Trophoblast cell (in vitro differentiated cells and primary cell): Measurements from ENCODE around the gene CXXC5.

Experiments used
- DNase-seq, 2 donors: peaks; one replicate each; pipeline ENCODE4 v3.0.0-alpha.2; 2016
- H2AFZ ChIP-seq: 2 replicates; pipeline ENCODE4 v1.6.1; 2013; ENCODE audit warnings: low read length, moderate library complexity, mild to moderate bottlenecking; ENCODE audit not compliant: insufficient read depth, poor library complexity
- H2AK5ac ChIP-seq: 2 replicates; pipeline ENCODE4 v1.6.1; 2013; ENCODE audit warnings: mild to moderate bottlenecking, low read length
- H2BK120ac ChIP-seq: 2 replicates; pipeline ENCODE4 v1.6.1; 2013; ENCODE audit warnings: low read length, mild to moderate bottlenecking, moderate library complexity; ENCODE audit not compliant: insufficient read depth, poor library complexity
- H2BK12ac ChIP-seq: 2 replicates; pipeline ENCODE4 v1.6.1; 2013; ENCODE audit warnings: mild to moderate bottlenecking, low read length, moderate library complexity
- H2BK5ac ChIP-seq: 2 replicates; pipeline ENCODE4 v1.6.1; 2013; ENCODE audit warnings: low read length, low read depth, moderate library complexity, mild to moderate bottlenecking; ENCODE audit not compliant: poor library complexity
- H3K14ac ChIP-seq: 2 replicates; pipeline ENCODE4 v1.6.1; 2013; ENCODE audit warnings: mild to moderate bottlenecking, low read length
- H3K18ac ChIP-seq: 2 replicates; pipeline ENCODE4 v1.6.1; 2013; ENCODE audit warnings: mild to moderate bottlenecking, low read length
- H3K23ac ChIP-seq: 2 replicates; pipeline ENCODE4 v1.6.1; 2013; ENCODE audit warnings: low read length
- H3K27ac ChIP-seq: 2 replicates; pipeline ENCODE4 v1.5.1; 2013; ENCODE audit warnings: low read depth, mild to moderate bottlenecking, inconsistent platforms, low read length, moderate library complexity
- H3K27me3 ChIP-seq: 2 replicates; pipeline ENCODE4 v1.6.1; 2013; ENCODE audit warnings: inconsistent platforms, mild to moderate bottlenecking, low read length, moderate library complexity; ENCODE audit not compliant: insufficient read depth
- H3K36me3 ChIP-seq, 2 experiments: 1 replicate in 1 of 2; 2 replicates in 1 of 2; pipeline ENCODE4 v1.6.1; 2013; ENCODE audit warnings: low read length in 2 of 2, mild to moderate bottlenecking in 2 of 2, moderate library complexity in 1 of 2; ENCODE audit not compliant: insufficient read depth in 2 of 2, control insufficient read depth in 1 of 2
- H3K4ac ChIP-seq: 2 replicates; pipeline ENCODE4 v1.6.1; 2013; ENCODE audit warnings: low read depth, mild to moderate bottlenecking, low read length, moderate library complexity
- H3K4me1 ChIP-seq, 2 experiments: 1 replicate in 1 of 2; 2 replicates in 1 of 2; pipeline ENCODE4 v1.6.1; 2013; ENCODE audit warnings: low read length in 2 of 2, mild to moderate bottlenecking in 2 of 2, moderate library complexity in 1 of 2; ENCODE audit not compliant: insufficient read depth in 2 of 2, control insufficient read depth in 1 of 2
- H3K4me2 ChIP-seq: 2 replicates; pipeline ENCODE4 v1.6.1; 2013; ENCODE audit warnings: inconsistent platforms, mild to moderate bottlenecking, low read length, moderate library complexity
- H3K4me3 ChIP-seq: 2 replicates; pipeline ENCODE4 v1.5.1; 2013; ENCODE audit warnings: mild to moderate bottlenecking, low read depth, low read length, inconsistent platforms
- H3K79me1 ChIP-seq: one replicate; pipeline ENCODE4 v1.6.1; 2013; ENCODE audit warnings: low read length
- H3K79me2 ChIP-seq: 2 replicates; pipeline ENCODE4 v1.6.1; 2013; ENCODE audit warnings: low read length, mild to moderate bottlenecking; ENCODE audit not compliant: control insufficient read depth, insufficient read depth, poor library complexity
- H3K9ac ChIP-seq: 2 replicates; pipeline ENCODE4 v1.6.1; 2013; ENCODE audit warnings: mild to moderate bottlenecking, low read length
- H3K9me3 ChIP-seq: 2 replicates; pipeline ENCODE4 v1.6.1; 2013; ENCODE audit warnings: low read depth, mild to moderate bottlenecking, control low read depth, inconsistent platforms, low read length; ENCODE audit not compliant: insufficient read depth
- H4K12ac ChIP-seq: 2 replicates; pipeline ENCODE4 v1.6.1; 2013; ENCODE audit warnings: low read depth, mild to moderate bottlenecking, low read length, moderate library complexity
- H4K8ac ChIP-seq: 2 replicates; pipeline ENCODE4 v1.6.1; 2013; ENCODE audit warnings: low read depth, mild to moderate bottlenecking, low read length, moderate library complexity
- H4K91ac ChIP-seq: one replicate; pipeline ENCODE4 v1.6.1; 2013; ENCODE audit warnings: low read depth, mild to moderate bottlenecking, low read length, moderate library complexity
- WGBS: extraction: QIAGEN DNeasy Blood & Tissue Kit; methylation state at CpG from one replicate; pipeline ENCODE4 v1.1.7; 2013; ENCODE audit warnings: missing lambda C conversion rate; ENCODE audit not compliant: insufficient read length, insufficient coverage; ENCODE audit errors: extremely low coverage; 5-methylcytosine and 5-hydroxymethylcytosine counted together

Gene CXXC5

GRCh38 chr5:139688751-139689372, 40.7 kb downstream of the CXXC5 start:
- Histone ChIP-seq H2AK5ac (no peak overlapping the region), H3K79me1 (peaks cover 15% of the 10 kb centered on the region), H3K4me2 (no peak overlapping the region), H3K9ac (no peak overlapping the region), H3K36me3 (peaks cover 29 to 37% of the 10 kb centered on the region in 2 experiments), H3K9me3 (no peaks in the 10 kb centered on the region), H3K4me3 (no peak overlapping the region), H4K91ac (no peak overlapping the region), H2BK12ac (no peak overlapping the region), H3K4me1 (peaks cover 58 to 64% of the 10 kb centered on the region in 2 experiments), H3K79me2 (peaks cover 3% of the 10 kb centered on the region), H3K27me3 (no peaks in the 10 kb centered on the region), H2BK120ac (no peak overlapping the region), H4K12ac (no peak overlapping the region), H4K8ac (no peak overlapping the region), H3K14ac (no peak overlapping the region), H2AFZ (no peak overlapping the region), H3K18ac (no peak overlapping the region), H3K27ac (peak overlapping the region; percentile 40), H3K23ac (no peak overlapping the region), H3K4ac (no peak overlapping the region), H2BK5ac (no peak overlapping the region)
- no peak for DNase-seq
- whole genome bisulfite sequencing: no CpG with 5 or more reads among the region's 8 CpGs

- Histone ChIP-seq H3K18ac (peak overlapping the region; percentile 77), H3K9ac (no peak overlapping the region), H3K4me1 (peaks cover 61 to 70% of the 10 kb centered on the region in 2 experiments), H4K12ac (peak overlapping the region; percentile 11), H2BK12ac (peak overlapping the region; percentile 62), H3K9me3 (no peaks in the 10 kb centered on the region), H3K4me3 (no peak overlapping the region), H3K27me3 (no peaks in the 10 kb centered on the region), H3K79me1 (peaks cover 19% of the 10 kb centered on the region), H2AFZ (peak overlapping the region; percentile 4), H2AK5ac (peak overlapping the region; percentile 61), H3K4ac (peak overlapping the region; percentile 4), H2BK120ac (peak overlapping the region; percentile 62), H3K36me3 (peaks cover 21 to 29% of the 10 kb centered on the region in 2 experiments), H3K23ac (no peak overlapping the region), H3K27ac (peak overlapping the region; percentile 23), H3K4me2 (peak overlapping the region; percentile 10), H2BK5ac (peak overlapping the region; percentile 45), H3K79me2 (peaks cover 3% of the 10 kb centered on the region), H4K8ac (peak overlapping the region; percentile 27), H3K14ac (peak overlapping the region; percentile 77), H4K91ac (peak overlapping the region; percentile 79)
- no peak for DNase-seq
- no CpG with 5 or more reads among the region's 16 CpGs for WGBS
These were observed 41.5 kb downstream of the CXXC5 start for GRCh38 chr5:139689631-139690063.

- Histone ChIP-seq H3K27ac (peak overlapping the region; percentile 23), H3K79me1 (peaks cover 19% of the 10 kb centered on the region), H2BK120ac (peak overlapping the region; percentile 62), H3K4ac (no peak overlapping the region), H3K14ac (peak overlapping the region; percentile 77), H3K4me3 (no peak overlapping the region), H3K27me3 (no peaks in the 10 kb centered on the region), H3K18ac (peak overlapping the region; percentile 77), H3K36me3 (peaks cover 16 to 23% of the 10 kb centered on the region in 2 experiments), H2BK5ac (no peak overlapping the region), H2AK5ac (peak overlapping the region; percentile 61), H4K12ac (no peak overlapping the region), H3K9ac (no peak overlapping the region), H3K23ac (no peak overlapping the region), H2BK12ac (peak overlapping the region; percentile 6), H2AFZ (peak overlapping the region; percentile 4), H4K8ac (peak overlapping the region; percentile 10), H3K4me2 (peak overlapping the region; percentile 10), H3K79me2 (peaks cover 3% of the 10 kb centered on the region), H4K91ac (peak overlapping the region; percentile 79), H3K9me3 (no peaks in the 10 kb centered on the region), H3K4me1 (peaks cover 61 to 69% of the 10 kb centered on the region in 2 experiments)
- no CpG with 5 or more reads among the region's 16 CpGs for WGBS
- no peak for DNase-seq
These were observed 42.1 kb downstream of the CXXC5 start for GRCh38 chr5:139690064-139690802.

- no CpG with 5 or more reads among the region's 6 CpGs for WGBS
- peaks cover 3% of the 10 kb centered on the region for H3K79me2 ChIP-seq
- H4K12ac ChIP-seq: no peak overlapping the region
- no peak overlapping the region for H2AK5ac ChIP-seq
- peak overlapping the region; percentile 6 for H2BK12ac ChIP-seq
- H3K36me3 ChIP-seq: peaks cover 9 to 15% of the 10 kb centered on the region in 2 experiments
- peak overlapping the region; percentile 10 for H3K27ac ChIP-seq
- H2BK5ac ChIP-seq: no peak overlapping the region
- no peaks in the 10 kb centered on the region for H3K9me3 ChIP-seq
- no peak overlapping the region for H3K18ac ChIP-seq
- peaks cover 58 to 72% of the 10 kb centered on the region in 2 experiments for H3K4me1 ChIP-seq
- DNase-seq: no peak
- no peak overlapping the region for H3K4me2 ChIP-seq
- no peak overlapping the region for H4K8ac ChIP-seq
- no peak overlapping the region for H2BK120ac ChIP-seq
- H3K14ac ChIP-seq: no peak overlapping the region
- no peak overlapping the region for H3K4ac ChIP-seq
- no peak overlapping the region for H2AFZ ChIP-seq
- H4K91ac ChIP-seq: peak overlapping the region; percentile 7
- no peak overlapping the region for H3K9ac ChIP-seq
- no peaks in the 10 kb centered on the region for H3K27me3 ChIP-seq
- no peak overlapping the region for H3K4me3 ChIP-seq
- H3K79me1 ChIP-seq: peaks cover 19% of the 10 kb centered on the region
- H3K23ac ChIP-seq: no peak overlapping the region
These were observed 42.9 kb downstream of the CXXC5 start for GRCh38 chr5:139690803-139691629.
